SK-N-SH treated with all-trans-retinoic acid at 6 μM for 48 hours (cell line): Measurements from ENCODE around the gene MCUB.

ENCODE experiments used
- ATAC-seq: fragments of 200-7000 bp; cut with Tn5 transposase; 3 replicates; pipeline ENCODE4 v1.9.1; 2020; ENCODE audit warnings: mild to moderate bottlenecking, moderate library complexity
- ARNTL ChIP-seq: fragments of 450-650 bp; formaldehyde crosslinking; IDR thresholded peaks from 2 replicates; pipeline ENCODE4 v1.5.0; 2020; ENCODE audit warnings: low read depth, mild to moderate bottlenecking, moderate library complexity, borderline replicate concordance
- BACH2 ChIP-seq: fragments of 250-450 bp; sonication (Bioruptor Pico); IDR thresholded peaks from 2 replicates; pipeline ENCODE4 v1.9.0; 2021; ENCODE audit warnings: mild to moderate bottlenecking, borderline replicate concordance
- CSDC2 ChIP-seq: fragments of 250-450 bp; sonication (Bioruptor Pico); IDR thresholded peaks from 2 replicates; pipeline ENCODE4 v1.5.0; 2020; ENCODE audit warnings: mild to moderate bottlenecking, moderate library complexity
- ESRRG ChIP-seq: fragments of 250-450 bp; sonication (Bioruptor Pico); IDR thresholded peaks from 2 replicates; pipeline ENCODE4 v1.6.1; 2021; ENCODE audit warnings: mild to moderate bottlenecking
- GLIS3 ChIP-seq: fragments of 250-450 bp; sonication (Bioruptor Pico); IDR thresholded peaks from 2 replicates; pipeline ENCODE4 v1.5.0; 2020; ENCODE audit warnings: mild to moderate bottlenecking, moderate library complexity
- OSR1 ChIP-seq: fragments of 250-450 bp; sonication (Bioruptor Pico); IDR thresholded peaks from 2 replicates; pipeline ENCODE4 v1.8.0; 2022; ENCODE audit warnings: moderate library complexity, mild to moderate bottlenecking, inconsistent platforms
- PPARA ChIP-seq: fragments of 250-450 bp; sonication (Bioruptor Pico); IDR thresholded peaks from 2 replicates; pipeline ENCODE4 v1.5.0; 2020; ENCODE audit warnings: mild to moderate bottlenecking, borderline replicate concordance
- RARB ChIP-seq: fragments of 250-450 bp; sonication (Bioruptor Pico); IDR thresholded peaks from 2 replicates; pipeline ENCODE4 v1.8.0; 2021; ENCODE audit warnings: mild to moderate bottlenecking, moderate library complexity
- SNAI2 ChIP-seq: fragments of 250-450 bp; sonication (Bioruptor Pico); IDR thresholded peaks from 2 replicates; pipeline ENCODE4 v1.5.0; 2020; ENCODE audit warnings: mild to moderate bottlenecking, moderate library complexity
- TCF4 ChIP-seq: fragments of 250-450 bp; sonication (Bioruptor Pico); IDR thresholded peaks from 2 replicates; pipeline ENCODE4 v1.8.0; 2021; ENCODE audit warnings: mild to moderate bottlenecking, moderate library complexity, borderline replicate concordance
- TOX ChIP-seq: fragments of 250-450 bp; sonication (Bioruptor Pico); IDR thresholded peaks from 2 replicates; pipeline ENCODE4 v1.8.0; 2021; ENCODE audit warnings: mild to moderate bottlenecking, moderate library complexity, borderline replicate concordance
- ZFP3 ChIP-seq: fragments of 250-450 bp; sonication (Bioruptor Pico); IDR thresholded peaks from 2 replicates; pipeline ENCODE4 v1.5.0; 2020; ENCODE audit warnings: mild to moderate bottlenecking, moderate library complexity
- ZFP30 ChIP-seq: fragments of 450-650 bp; formaldehyde crosslinking; IDR thresholded peaks from 2 replicates; pipeline ENCODE4 v1.5.0; 2022; ENCODE audit warnings: mild to moderate bottlenecking, moderate library complexity
- ZNF565 ChIP-seq: fragments of 450-650 bp; formaldehyde crosslinking; conservative IDR thresholded peaks from 2 replicates; pipeline ENCODE4 v1.5.0; 2020; ENCODE audit warnings: low read depth, mild to moderate bottlenecking, moderate library complexity
- ZNF8 ChIP-seq: fragments of 450-650 bp; formaldehyde crosslinking; IDR thresholded peaks from 2 replicates; pipeline ENCODE4 v1.5.0; 2020; ENCODE audit warnings: mild to moderate bottlenecking, moderate library complexity
- TF ChIP-seq, protein P1 (sequence below): fragments of 250-450 bp; sonication (Bioruptor Pico); IDR thresholded peaks from 2 replicates; pipeline ENCODE4 v1.8.0; 2020; ENCODE audit warnings: mild to moderate bottlenecking, moderate library complexity, borderline replicate concordance
- TF ChIP-seq, protein P2 (sequence below): fragments of 250-450 bp; sonication (Bioruptor Pico); IDR thresholded peaks from 2 replicates; pipeline ENCODE4 v1.5.0; 2020; ENCODE audit warnings: mild to moderate bottlenecking, moderate library complexity
- TF ChIP-seq, protein P3 (sequence below): fragments of 250-450 bp; sonication (Bioruptor Pico); IDR thresholded peaks from 2 replicates; pipeline ENCODE4 v1.8.0; 2021; ENCODE audit warnings: low read depth, mild to moderate bottlenecking, moderate library complexity, borderline replicate concordance
- TF ChIP-seq, protein P4 (sequence below): fragments of 250-450 bp; sonication (Bioruptor Pico); IDR thresholded peaks from 2 replicates; pipeline ENCODE4 v1.5.1; 2020; ENCODE audit warnings: low read depth, mild to moderate bottlenecking, moderate library complexity
- TF ChIP-seq, protein P5 (sequence below): fragments of 250-450 bp; sonication (Bioruptor Pico); IDR thresholded peaks from 2 replicates; pipeline ENCODE4 v1.5.1; 2021; ENCODE audit warnings: mild to moderate bottlenecking, moderate library complexity

Gene MCUB

DNA sequence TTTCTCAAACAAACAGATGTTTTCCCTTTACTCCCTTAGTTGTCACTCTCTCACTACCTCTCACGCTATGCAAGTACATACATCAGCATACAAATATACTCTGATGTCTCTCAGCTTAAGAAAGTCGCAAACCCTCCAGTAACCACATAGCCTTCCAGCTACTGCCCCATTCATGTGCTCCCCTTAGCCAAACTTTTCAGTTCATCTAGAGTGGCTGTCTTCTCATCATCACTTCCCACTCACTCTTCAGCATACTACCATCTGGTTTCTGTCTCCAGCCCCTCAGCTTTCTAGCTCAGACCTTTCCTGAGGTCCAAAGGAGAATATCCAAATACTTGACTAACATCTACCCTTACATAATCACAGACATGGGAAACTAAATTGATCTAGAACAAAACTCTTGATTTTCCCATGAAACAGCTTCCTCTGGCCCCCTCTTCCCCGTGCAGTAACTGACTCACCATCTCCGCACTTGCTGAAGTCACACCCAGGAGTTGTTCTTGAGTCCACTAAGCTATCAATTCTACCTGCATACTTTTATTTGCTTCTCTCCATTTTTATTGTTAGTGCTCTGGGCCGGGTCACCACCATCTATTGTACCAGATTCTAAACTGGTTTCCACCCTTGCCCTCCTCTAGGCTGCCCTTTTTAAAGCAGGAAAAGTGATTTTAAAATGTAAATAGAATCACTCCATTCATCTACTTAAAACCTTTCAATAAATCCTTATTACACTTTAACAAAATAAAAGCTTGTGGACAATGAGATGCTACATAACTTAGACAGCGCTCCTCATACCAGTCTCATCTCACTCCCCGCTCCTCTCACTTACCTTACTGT is 86.0 kb downstream of the MCUB start:
- ATAC-seq, result no peak
- no peak for TF ChIP-seq GLIS3 (CRISPR knock-in tag)
- no peak for TF ChIP-seq ESRRG (CRISPR knock-in tag)
- no peak for TF ChIP-seq PPARA (CRISPR knock-in tag)
- TF ChIP-seq, protein P1, sequence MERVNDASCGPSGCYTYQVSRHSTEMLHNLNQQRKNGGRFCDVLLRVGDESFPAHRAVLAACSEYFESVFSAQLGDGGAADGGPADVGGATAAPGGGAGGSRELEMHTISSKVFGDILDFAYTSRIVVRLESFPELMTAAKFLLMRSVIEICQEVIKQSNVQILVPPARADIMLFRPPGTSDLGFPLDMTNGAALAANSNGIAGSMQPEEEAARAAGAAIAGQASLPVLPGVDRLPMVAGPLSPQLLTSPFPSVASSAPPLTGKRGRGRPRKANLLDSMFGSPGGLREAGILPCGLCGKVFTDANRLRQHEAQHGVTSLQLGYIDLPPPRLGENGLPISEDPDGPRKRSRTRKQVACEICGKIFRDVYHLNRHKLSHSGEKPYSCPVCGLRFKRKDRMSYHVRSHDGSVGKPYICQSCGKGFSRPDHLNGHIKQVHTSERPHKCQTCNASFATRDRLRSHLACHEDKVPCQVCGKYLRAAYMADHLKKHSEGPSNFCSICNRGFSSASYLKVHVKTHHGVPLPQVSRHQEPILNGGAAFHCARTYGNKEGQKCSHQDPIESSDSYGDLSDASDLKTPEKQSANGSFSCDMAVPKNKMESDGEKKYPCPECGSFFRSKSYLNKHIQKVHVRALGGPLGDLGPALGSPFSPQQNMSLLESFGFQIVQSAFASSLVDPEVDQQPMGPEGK (CRISPR knock-in tag), result no peak
- TF ChIP-seq SNAI2 (CRISPR knock-in tag), result no peak
- TF ChIP-seq, protein P2, sequence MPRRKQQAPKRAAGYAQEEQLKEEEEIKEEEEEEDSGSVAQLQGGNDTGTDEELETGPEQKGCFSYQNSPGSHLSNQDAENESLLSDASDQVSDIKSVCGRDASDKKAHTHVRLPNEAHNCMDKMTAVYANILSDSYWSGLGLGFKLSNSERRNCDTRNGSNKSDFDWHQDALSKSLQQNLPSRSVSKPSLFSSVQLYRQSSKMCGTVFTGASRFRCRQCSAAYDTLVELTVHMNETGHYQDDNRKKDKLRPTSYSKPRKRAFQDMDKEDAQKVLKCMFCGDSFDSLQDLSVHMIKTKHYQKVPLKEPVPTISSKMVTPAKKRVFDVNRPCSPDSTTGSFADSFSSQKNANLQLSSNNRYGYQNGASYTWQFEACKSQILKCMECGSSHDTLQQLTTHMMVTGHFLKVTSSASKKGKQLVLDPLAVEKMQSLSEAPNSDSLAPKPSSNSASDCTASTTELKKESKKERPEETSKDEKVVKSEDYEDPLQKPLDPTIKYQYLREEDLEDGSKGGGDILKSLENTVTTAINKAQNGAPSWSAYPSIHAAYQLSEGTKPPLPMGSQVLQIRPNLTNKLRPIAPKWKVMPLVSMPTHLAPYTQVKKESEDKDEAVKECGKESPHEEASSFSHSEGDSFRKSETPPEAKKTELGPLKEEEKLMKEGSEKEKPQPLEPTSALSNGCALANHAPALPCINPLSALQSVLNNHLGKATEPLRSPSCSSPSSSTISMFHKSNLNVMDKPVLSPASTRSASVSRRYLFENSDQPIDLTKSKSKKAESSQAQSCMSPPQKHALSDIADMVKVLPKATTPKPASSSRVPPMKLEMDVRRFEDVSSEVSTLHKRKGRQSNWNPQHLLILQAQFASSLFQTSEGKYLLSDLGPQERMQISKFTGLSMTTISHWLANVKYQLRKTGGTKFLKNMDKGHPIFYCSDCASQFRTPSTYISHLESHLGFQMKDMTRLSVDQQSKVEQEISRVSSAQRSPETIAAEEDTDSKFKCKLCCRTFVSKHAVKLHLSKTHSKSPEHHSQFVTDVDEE, result no peak

DNA sequence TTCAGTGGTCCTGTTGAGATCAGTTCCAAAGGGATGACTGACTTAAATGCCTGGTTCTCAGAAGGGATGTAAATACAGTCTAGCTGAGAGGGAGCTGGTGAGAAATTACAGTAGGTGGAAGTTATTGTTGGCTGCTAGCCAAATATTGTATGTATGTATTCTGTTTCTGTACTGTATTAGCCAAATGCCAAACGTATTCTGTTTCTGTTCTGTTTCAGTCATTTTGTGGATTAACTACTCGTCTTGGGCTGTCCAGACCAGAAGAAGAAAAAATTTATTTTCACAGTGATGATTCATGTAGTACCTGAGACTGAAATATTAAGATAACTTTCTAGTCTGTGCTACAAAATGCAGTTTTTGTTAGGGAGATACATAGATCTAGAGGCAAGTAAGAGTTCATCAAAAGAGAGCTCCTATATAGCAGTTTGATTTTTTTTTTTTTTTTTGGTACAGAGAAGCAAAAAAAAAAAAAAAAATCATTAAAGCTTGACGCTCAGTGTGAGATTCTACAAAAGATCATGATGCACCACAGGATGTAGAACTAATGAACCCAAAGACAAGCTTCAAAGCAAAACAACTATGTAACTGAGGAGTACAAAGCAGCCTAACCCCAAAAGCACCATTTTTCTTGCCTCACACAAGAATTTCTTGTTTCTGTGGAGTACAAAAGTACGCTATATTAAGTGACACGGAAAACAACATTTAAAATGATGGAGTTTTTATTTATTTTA is 88.4 kb downstream of the MCUB start:
- no peak for TF ChIP-seq ZNF8
- TF ChIP-seq CSDC2 (CRISPR knock-in tag), result no peak
- TF ChIP-seq, protein P3, sequence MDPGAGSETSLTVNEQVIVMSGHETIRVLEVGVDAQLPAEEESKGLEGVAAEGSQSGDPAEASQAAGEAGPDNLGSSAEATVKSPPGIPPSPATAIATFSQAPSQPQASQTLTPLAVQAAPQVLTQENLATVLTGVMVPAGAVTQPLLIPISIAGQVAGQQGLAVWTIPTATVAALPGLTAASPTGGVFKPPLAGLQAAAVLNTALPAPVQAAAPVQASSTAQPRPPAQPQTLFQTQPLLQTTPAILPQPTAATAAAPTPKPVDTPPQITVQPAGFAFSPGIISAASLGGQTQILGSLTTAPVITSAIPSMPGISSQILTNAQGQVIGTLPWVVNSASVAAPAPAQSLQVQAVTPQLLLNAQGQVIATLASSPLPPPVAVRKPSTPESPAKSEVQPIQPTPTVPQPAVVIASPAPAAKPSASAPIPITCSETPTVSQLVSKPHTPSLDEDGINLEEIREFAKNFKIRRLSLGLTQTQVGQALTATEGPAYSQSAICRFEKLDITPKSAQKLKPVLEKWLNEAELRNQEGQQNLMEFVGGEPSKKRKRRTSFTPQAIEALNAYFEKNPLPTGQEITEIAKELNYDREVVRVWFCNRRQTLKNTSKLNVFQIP (CRISPR knock-in tag), result no peak
- no peak for TF ChIP-seq GLIS3 (CRISPR knock-in tag)
- TF ChIP-seq PPARA (CRISPR knock-in tag), result no peak
- TF ChIP-seq, protein P4, sequence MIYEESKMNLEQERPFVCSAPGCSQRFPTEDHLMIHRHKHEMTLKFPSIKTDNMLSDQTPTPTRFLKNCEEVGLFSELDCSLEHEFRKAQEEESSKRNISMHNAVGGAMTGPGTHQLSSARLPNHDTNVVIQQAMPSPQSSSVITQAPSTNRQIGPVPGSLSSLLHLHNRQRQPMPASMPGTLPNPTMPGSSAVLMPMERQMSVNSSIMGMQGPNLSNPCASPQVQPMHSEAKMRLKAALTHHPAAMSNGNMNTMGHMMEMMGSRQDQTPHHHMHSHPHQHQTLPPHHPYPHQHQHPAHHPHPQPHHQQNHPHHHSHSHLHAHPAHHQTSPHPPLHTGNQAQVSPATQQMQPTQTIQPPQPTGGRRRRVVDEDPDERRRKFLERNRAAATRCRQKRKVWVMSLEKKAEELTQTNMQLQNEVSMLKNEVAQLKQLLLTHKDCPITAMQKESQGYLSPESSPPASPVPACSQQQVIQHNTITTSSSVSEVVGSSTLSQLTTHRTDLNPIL (CRISPR knock-in tag), result no peak
- no peak for ATAC-seq

DNA sequence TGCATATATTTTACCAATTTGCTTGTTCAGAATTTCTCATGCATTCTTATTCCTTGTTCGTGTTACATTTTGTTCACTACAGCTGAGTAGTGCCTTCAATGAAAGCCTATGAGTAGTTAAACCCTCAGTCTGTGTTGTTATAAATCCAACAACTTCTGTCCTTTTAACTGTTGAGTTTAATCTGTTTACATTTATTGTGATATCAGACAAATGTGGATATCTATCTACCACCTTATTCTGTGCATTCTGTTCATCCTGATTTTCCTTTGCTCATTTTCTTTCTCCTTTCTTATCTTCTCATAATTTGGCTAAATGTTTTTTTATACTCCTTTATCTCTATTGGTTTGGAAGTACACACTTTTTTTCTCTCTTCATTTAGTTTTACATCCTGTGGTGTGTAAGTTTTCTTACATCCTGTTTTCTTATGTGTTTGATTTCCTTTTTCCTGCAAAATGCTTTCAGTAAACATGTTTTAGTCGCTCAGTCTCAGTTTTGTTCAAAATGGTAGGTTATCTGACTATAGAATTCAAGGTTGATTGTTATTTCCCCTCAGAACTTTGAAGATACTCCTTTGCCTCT is 89.0 kb downstream of the MCUB start:
- ATAC-seq, result no peak
- no peak for TF ChIP-seq TOX
- TF ChIP-seq ZFP3 (CRISPR knock-in tag), result no peak
- TF ChIP-seq OSR1, result no peak
- TF ChIP-seq RARB (CRISPR knock-in tag), result no peak
- TF ChIP-seq, protein P4 (CRISPR knock-in tag), result no peak
- TF ChIP-seq, protein P5, sequence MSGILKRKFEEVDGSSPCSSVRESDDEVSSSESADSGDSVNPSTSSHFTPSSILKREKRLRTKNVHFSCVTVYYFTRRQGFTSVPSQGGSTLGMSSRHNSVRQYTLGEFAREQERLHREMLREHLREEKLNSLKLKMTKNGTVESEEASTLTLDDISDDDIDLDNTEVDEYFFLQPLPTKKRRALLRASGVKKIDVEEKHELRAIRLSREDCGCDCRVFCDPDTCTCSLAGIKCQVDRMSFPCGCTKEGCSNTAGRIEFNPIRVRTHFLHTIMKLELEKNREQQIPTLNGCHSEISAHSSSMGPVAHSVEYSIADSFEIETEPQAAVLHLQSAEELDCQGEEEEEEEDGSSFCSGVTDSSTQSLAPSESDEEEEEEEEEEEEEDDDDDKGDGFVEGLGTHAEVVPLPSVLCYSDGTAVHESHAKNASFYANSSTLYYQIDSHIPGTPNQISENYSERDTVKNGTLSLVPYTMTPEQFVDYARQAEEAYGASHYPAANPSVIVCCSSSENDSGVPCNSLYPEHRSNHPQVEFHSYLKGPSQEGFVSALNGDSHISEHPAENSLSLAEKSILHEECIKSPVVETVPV (CRISPR knock-in tag), result no peak
- no peak for TF ChIP-seq BACH2 (CRISPR knock-in tag)
- no peak for TF ChIP-seq ESRRG (CRISPR knock-in tag)
- TF ChIP-seq ZFP30 (CRISPR knock-in tag), result no peak
- TF ChIP-seq ARNTL, result no peak
- no peak for TF ChIP-seq TCF4 (CRISPR knock-in tag)
- no peak for TF ChIP-seq ZNF565 (CRISPR knock-in tag)
- TF ChIP-seq PPARA (CRISPR knock-in tag), result no peak
- TF ChIP-seq ZNF8, result no peak
- TF ChIP-seq, protein P2, result no peak
